ENCODE data around the gene PTPRA.
A peak's percentile ranks its signal among the peaks of the same experiment; 100 is the strongest.
"Not testable (repeated sequence)": the region's sequence is repeated elsewhere in the genome, so short reads cannot be mapped to it uniquely, and the experiment has no call there.

The PTPRA gene, protein sequence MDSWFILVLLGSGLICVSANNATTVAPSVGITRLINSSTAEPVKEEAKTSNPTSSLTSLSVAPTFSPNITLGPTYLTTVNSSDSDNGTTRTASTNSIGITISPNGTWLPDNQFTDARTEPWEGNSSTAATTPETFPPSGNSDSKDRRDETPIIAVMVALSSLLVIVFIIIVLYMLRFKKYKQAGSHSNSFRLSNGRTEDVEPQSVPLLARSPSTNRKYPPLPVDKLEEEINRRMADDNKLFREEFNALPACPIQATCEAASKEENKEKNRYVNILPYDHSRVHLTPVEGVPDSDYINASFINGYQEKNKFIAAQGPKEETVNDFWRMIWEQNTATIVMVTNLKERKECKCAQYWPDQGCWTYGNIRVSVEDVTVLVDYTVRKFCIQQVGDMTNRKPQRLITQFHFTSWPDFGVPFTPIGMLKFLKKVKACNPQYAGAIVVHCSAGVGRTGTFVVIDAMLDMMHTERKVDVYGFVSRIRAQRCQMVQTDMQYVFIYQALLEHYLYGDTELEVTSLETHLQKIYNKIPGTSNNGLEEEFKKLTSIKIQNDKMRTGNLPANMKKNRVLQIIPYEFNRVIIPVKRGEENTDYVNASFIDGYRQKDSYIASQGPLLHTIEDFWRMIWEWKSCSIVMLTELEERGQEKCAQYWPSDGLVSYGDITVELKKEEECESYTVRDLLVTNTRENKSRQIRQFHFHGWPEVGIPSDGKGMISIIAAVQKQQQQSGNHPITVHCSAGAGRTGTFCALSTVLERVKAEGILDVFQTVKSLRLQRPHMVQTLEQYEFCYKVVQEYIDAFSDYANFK

DNA sequence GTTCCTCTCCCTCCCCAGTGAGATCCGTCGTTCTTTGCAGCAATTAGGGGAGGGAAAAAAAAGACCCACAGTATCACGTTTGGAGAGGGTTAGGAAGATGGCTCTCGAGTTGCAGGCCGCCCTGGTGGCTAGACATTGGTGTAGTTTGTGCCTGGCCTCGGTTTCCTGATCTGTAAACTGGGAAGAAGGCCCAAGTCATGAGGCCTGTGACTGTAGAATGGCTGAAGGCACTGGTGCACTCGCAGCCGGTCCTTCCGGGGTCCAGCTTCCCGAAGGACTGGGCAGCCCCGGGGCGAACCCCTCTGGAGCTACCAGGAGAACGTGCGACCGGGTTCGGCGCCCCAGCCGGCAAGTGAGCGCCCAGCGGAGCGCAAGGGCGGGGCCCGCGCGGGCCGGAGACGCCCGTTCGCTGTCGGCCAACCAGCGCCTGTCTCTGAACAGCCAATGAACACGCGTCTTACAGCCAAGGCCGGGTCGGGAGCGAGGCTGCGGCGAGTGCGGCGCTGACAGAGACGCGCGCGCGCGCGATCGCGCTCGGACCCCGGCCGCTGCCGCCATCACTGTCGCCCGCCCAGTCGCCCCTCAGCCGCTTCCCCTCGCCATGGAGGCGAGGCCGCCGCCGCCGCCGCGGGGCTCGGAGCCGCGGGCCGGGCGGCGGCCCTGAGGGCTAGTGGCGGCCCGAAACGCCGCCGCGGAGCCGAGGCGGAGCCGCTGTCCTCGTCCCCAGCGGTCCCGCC lies at the start of gene PTPRA:
Gene PTPRA, plus strand, starts transcription at position 472 of the 737 bp plus-strand sequence. CDS start 90,797 bp downstream, outside the sequence.
- peak; percentile 97 for DNase-seq

DNA sequence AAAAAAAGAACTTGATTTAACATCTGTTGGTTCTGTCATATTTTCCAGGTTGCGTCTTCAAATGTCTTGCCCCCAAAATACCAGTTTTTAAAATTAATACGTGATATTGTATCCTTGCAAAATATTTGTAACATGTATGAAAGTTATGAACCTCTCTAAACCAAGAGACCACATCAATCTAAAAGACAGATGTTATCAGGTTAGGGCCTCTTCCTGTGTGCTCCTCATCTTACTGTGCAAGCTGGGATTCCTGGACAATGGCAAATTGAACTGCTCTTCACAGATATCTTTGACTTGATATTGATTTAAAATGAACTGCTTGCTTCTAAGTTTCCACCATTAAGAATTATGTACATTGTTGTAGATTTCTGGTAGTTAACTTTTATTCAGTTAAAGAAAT lies 47.5 kb upstream of the PTPRA start:
- peak; percentile 17 for DNase-seq

DNA sequence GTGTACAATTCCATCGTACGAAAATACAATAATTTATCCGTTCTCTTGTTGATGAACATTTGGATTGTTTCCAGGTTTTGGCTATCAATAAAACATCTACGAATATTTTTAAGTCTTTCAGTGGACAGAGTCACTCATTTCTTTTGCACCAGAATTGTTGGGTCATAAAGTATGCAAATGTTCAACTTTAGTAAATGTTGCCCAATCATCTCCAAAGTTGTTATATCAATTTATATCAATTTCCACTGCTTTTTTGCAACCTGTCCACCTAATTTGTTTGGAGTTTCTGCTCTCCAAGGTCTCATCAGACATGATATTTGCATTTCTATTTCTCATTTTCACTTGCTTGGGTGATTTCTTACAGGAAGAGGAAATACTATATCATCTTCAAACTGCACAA lies 46.6 kb upstream of the PTPRA start:
- DNase-seq, result no peak

DNA sequence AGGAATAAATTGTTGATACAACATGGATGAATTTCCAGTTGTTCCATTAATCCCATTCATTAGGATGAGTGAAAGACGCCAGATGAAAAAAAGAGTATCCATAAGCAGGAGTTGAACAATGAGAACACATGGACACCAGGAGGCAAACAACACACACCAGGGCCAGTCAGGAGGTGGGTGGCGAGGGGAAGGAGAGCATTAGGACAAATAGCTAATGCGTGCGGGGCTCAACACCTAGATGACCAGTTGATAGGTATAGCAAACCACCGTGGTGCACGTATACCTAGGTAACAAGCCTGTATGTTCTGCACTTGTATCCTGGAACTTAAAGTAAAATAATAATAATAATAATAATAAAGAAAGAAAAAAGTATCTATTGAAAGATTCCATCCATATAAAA lies 43.9 kb upstream of the PTPRA start:
- DNase-seq, result no peak

DNA sequence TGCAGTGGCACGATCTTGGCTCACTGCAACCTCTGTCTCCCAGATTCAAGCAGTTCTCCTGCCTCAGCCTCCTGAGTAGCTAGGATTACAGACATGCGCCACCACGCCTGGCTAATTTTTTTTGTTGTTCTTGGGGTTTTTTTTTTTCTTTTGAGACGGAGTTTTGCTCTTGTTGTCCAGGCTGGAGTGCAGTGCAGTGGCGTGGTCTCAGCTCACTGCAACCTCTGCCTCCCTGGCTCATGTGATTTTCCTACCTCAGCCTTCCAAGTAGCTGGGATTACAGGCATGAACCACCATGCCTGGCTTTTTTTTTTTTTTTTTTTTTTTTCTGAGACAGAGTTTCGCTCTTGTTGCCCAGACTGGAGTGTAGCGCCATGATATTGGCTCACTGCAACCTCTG lies 42.1 kb upstream of the PTPRA start:
- DNase-seq, result not testable (repeated sequence)

DNA sequence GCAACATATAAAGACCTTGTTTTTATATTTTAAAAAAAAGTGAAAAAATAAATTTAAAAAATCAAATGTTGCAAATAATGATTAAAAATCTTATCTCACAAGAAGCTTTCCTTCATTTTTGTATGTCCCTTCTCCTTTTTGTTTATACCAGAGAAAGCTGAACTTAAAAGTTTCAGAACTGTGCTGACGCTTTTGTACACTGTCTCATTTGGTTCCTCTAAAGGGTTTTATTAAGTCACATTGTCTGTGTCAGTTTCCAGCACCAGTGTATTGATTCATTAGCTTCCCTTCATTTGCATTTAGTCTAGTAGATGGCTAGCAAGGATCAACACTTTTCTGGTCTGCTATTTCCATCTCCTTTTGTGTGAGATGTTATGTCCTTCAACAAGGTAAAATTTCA lies 39.5 kb upstream of the PTPRA start:
- DNase-seq, result no peak

DNA sequence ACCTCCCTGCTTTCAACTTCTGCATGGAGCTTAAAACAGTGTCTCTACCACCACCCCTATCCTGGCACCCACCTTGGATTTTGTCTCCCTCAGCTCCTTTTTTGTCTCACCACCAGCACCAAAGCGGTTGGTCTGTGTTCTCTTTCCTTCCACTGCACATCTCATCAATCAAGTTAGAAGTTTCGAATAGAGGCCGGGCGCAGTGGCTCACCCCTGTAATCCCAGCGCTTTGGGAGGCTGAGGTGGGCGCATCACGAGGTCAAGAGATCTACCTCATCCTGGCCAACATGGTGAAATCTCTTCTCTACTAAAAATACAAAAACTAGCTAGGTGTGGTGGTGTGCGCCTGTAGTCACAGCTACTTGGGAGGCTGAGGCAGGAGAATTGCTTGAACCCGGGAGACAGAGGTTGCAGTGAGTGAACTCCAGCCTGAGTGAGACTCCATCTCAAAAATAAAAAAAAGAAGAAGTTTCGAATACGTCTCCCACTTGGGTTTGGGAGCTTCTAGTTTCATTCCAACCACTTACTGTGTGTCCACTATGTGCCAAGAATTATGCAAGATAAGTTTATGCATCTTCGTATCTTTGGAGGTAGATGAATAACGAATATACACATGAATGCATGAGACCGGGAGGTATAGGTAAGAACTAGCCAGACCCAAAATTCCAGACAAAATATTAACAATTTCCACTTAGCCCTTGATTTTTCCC lies 38.7 kb upstream of the PTPRA start:
- no peak for DNase-seq

DNA sequence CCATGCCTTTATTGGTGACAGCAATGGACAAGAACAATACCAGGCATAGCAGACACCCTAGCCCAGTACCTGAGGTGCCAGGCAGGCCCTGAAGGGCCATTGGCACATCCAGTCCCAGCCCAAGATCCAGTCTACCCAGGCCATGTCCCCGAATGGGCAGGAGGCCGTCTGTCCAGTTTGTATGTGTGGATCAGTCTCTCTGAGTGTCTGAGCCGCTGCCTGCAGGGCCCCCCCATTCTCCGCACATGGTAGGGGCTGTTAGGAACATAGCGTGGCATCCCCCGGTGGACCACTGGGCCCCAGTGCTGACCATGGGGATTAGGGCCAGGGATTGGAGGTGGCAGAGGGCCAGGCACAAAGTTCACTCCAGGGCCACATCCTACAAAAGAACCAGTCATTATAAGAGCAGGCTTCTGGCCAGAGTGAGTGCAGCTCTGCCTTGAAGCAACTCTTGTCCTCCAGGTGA lies 37.9 kb upstream of the PTPRA start:
- DNase-seq, result no peak

DNA sequence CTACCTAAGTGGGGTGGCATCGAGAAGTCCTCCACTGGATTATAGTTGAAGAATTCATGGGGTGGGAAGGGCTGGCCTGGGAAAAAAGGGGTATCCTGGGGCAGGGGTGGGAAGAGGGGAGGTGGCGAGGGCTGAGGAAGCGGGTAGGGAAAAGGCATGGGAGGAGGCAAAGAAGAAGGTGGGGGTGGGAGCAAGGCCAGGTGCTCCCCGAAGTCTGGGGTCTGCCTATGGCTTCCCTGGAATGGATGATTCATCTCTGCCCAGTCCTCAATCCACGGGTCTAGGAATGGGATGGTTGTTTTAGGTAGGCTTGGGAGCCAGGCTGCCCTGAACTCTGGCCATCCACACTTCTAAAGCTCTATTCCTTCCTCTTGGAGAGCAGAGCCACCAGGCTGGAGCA lies 37.2 kb upstream of the PTPRA start:
- no peak for DNase-seq

DNA sequence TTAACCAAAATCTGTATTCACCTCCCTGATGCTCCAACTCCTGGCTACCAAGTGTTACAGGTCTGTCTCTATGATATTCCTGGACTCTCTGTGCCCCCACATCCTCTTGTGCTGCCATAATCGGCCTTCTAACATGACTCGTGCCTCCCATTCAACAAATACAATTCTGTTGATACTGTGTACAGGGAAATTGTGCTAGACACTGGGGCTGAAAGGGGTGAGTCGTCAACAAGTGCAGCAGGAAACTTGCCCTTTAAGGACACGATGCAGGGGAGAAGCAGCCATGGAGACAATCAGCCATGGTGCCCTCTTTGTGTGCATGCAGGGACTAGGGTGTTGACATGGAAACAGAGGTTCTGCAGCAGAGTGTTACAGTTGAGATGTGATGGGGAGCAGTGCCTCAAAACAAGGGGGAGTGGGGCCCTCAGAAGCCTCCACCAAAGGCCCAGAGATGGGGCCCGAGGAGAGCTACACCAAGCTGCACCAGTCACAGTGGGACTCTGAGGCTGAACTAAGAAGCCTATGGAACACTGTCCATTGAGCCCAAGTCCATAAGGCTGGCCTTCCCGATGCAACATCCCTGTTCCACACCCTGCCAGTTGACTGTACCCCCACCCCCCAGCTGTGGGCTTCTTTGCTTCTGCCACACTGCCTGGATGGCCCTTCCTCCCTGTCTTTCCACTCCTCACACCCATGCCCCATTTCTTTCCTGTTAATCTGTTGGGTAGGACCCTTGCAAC lies 35.9 kb upstream of the PTPRA start:
- no peak for DNase-seq

DNA sequence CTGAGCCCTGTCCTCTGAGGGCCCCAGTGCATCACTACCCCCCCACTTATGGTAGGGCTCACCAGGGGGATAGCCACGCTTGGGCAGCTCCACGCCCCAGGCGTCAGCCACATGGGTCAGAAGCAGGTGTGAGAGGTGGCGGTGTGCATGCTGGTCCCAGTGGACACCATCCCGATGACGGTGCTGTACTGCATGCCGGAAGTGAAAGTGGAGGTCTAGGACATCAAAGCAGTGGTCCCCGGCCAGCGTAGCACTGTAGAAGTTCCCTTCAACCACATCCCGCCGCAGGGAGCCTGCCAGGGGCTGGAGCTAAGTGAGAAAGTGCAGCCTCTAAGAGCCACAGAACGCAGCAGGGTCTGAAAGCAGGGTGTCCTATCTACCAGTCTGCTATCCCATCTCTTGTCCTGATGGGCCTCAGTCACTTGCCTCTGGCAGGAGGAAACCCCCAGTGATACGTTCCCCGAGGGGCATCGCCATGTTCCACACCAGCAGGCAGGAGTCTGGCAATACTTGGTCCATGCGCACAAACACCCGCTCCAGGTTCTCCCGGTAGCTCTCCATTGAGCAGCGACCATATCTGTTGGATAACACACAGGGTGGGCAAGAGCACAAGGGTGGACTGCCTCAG lies 35.0 kb upstream of the PTPRA start:
- DNase-seq, result no peak

DNA sequence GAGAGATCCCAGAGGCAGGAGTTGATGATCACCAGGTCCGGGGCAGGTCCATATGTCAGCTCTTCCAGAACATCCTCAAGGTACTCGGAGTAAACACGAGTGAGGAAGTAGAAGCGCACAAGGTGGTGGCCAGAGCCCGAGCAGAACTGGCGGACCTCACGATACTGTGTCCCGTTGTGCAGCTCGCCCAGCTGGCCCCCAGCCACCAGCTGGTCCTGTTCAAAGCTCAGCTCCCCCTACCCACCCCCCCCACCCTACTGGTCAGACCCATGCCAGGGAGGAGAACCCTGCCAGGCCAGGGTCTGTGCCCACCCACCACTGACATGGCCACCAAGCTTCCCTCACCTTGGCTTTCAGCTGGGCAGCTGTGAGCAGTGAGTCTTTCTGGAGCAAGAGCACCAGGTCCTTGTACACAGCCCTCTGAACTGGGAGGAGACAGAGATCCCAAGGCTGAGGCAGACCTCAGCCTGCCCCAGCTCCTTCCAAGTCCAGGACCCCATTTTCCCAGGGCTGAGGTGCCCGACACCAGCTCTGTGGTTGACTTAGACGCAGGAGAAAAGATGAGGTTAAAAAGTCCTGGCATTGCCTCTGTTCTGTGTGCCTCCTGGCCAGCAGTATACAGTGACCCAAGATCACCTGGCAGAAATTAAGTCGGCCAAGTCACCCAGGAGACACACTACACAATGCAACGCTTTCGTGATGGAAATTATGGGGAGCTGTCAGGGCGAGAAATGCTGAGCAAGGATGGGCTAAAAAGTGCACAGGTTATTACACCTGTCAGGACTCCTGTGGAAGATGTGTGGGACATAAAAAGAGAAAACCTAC lies 34.2 kb upstream of the PTPRA start:
- DNase-seq, result no peak

DNA sequence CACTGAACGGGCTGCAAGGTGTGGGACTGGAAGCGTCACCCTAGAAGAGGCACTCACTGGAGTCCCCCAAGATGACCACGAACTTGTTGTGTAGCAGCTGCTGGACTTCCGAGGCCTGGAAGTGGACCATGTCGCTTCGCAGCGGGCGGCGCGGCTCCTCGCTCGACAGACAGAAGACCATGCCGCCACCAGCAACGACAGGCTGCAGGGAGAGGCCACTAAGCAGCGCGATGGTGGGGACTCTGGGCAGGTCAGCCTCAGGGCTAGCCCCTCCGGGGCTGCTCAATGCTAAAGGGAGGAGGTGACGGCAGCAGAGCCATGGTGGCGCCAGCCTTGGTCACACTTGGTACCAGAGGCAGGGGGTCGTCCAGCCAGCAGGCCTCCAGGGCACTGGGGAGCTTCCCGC lies 33.5 kb upstream of the PTPRA start:
- no peak for DNase-seq

DNA sequence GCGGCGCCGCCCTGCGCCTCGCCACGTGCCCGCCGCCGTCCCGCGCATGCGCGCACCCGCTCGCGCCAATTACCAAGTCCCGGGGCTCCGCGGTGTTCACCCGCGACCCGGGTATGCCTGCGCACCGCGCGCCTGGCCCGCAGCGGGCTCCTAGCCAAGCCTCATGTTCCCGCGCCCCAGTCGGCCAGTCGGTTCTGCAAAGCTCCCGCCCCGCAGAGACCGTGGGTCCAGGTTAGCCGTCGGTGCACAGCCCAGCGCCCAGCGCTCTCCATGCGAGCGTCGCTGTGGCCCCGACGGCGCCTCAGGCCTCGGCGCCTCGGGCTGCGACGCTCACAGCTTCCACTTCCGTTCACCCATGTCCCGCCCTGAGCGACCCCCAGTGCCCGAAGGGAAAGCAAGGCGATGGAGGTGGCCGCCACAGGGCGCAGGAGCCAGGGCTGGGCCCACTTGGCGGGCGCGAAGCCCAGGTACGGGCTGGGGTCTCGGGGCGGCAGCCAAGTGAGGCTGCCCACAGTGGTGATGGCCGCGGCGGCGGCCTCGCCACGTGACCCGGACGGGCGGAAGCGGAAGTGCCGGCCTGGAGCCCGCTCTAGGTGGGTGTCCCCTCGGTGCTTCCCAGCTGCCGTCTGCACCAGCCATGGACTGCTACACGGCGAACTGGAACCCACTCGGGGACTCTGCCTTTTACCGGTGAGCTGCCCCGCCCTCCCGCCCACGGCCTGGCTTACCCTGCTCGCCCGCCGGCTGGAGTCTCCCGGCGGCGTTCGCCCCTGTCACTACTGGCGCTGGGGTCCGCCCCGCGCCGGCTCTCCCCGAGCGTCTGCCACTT lies 32.9 kb upstream of the PTPRA start, which contains the start of the genes PCED1A and VPS16:
Gene PCED1A, minus strand, starts transcription at position 518 of the 829 bp plus-strand sequence. CDS start 743 bp downstream, outside the sequence.
Gene VPS16, plus strand, starts transcription at position 608 of the 829 bp plus-strand sequence. Its CDS starts 30 bp downstream, at position 638.
- DNase-seq, result peak; percentile 93

DNA sequence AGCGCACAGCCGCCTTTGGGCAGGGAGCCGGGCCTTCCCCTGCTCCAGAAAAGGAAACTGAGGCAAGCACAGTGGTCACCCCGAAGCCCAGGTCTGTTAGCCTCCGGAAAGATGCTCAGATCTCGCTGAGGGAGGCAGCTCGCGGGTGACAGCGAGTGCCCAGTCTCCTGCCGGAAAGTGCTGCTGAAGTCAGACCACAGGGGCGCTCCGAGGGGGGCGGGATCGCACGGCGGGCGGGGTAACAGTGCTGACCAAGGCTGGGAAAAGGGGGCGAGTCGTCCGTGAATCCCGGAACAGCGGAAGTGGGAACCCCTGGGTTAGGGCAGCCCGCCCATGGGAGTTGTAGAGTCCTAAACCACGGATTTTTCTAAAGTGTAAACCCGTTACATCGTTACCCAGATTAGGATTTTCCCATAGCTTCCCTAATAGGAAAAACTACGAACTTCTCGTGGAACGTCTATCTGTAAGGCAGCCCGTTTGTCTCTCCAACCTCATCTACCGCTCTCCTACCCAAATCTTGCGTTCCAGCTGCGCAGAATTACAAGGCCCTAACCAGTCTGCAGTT lies 32.2 kb upstream of the PTPRA start:
- DNase-seq, result peak; percentile 55

DNA sequence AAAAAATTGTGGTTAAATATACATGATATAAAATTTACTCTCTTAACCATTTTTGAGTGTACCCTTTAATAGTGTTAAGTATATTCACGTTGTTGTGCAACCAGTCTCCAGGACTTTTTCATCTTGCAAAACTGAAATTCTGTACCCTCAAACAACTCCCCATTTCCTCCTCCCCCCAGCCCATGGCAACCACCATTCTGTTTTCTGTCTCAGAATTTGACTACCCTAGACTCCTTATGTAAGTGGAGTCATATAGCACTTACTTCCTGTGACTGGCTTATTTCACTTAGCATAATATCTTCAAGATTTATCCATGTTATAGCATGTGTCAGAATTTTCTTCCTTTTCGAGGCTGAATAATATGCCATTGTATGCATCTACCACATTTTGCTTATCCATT lies 27.7 kb upstream of the PTPRA start:
- DNase-seq, result peak; percentile 43

DNA sequence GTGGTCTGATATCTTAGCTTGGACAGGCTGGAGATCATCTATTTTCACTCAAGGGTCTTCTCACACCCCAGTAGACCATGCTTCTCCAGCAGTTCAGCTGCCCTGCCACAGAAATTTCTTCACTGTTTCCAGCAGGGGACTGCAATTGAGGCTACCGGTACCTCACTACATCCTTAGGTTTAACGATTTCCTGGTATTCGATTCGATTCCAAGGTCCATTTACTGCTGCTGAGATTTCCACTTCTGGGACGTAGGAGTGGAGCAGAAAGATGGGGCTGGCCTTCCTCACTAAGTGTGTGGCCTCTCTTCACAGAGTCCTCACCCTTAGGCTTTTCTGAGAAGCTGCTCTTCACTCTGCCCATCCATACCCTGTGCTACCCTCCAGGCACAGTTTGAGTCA lies 26.6 kb upstream of the PTPRA start:
- DNase-seq, result no peak

DNA sequence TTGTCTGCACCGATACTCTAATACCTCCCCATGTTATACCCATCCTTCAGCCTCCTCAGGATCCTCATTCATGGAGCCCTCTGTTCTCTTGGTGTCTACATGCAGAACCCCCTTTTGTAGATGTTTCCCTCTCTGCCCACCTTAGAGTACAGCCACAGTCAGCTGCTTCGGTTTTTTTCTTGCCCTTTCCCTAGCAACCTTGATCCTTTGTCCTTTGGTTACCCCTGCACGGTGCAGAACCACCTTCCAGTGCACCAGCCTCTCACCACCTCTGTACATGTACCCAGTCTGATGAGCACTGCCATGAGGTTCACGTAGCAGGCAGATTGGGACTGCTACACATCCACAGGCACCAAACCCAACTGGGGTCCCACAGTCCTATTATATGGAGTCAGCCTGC lies 25.5 kb upstream of the PTPRA start:
- no peak for DNase-seq

DNA sequence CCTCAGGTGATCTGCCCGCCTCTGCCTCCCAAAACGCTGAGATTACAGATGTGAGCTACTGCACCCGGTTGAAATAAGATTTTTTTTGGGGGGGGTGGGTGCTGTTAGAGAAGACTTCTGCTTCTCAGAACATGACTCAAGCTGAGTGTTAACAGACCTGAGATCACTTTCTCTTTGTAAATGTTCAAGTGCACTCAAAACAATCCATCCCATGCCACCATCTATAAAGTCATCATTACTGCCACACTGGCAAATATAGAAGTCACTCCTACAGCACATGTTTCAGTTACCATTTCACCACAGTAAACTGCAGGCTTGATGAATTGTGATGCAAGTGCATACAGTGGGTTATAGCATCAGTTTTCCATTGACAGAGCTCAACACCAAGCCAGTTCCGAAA lies 23.8 kb upstream of the PTPRA start:
- peak; percentile 16 for DNase-seq
